ENCODE results near the gene TNFRSF9.

TNFRSF9 gene

GRCh38 chr1:7869136-7869920 is 71.3 kb downstream of the TNFRSF9 start:
- no peak for DNase-seq (ENCODE audit: low spot score)

GRCh38 chr1:7868070-7868780 is 72.4 kb downstream of the TNFRSF9 start:
- DNase-seq (ENCODE audit: low spot score), result no peak

- no peak for DNase-seq (ENCODE audit: low spot score)
These were observed 74.7 kb downstream of the TNFRSF9 start for GRCh38 chr1:7865978-7866377.

Data from RKO (cell line).